ENCODE data around the gene EXOC4. TPM values are rescaled to one million over a fixed set of nuclear protein-coding genes. Genes with fewer than 3 reads are reported as not detected.

EXOC4 gene
- total and polyA plus RNA-seq, 2 of the 8 experiments (the other 6 are each of a cell fraction or from before 2014, with no cell fraction given) = 27.0 to 67.3 TPM

GRCh38 chr7:133746305-133746704 lies 493.4 kb downstream of the EXOC4 start:
- H3K56ac ChIP-seq (replicated peaks; ENCODE audit: insufficient read length, low read depth, low read length) = no peak overlapping the region
- no peak overlapping the region for H2AK5ac ChIP-seq (ENCODE audit: low read depth, low read length)
- H3K27me3 ChIP-seq (replicated peaks in 1 of 4; ENCODE audit: control insufficient read depth in 3 of 4, extremely low read depth in 1 of 4, insufficient read depth in 3 of 4, low read length in 3 of 4) = no peaks in the 10 kb centered on the region
- no peak overlapping the region for H3K23ac ChIP-seq (ENCODE audit: insufficient read length)
- no peaks in the 10 kb centered on the region for H3K79me2 ChIP-seq (ENCODE audit: control insufficient read depth in 1 of 2, insufficient read depth in 2 of 2, low read length in 2 of 2)
- no peak overlapping the region for H3K27ac ChIP-seq (ENCODE audit: low read depth, low read length)
- ChIA-PET POLR2A (ENCODE audit: partially characterized antibody) (no interaction called here), CTCF (ENCODE audit: partially characterized antibody) (interaction anchor here (1.2 kb wide), 1 partner anchor 80 kb away, joined by 3 read pairs; no protein-coding TSS in a partner anchor)
- H3K23me2 ChIP-seq (ENCODE audit: low read depth, low read length) = no peaks in the 10 kb centered on the region
- H3K4me1 ChIP-seq (replicated peaks in 1 of 4; ENCODE audit: control insufficient read depth in 3 of 4, insufficient read depth in 4 of 4, low read length in 3 of 4) = peaks cover 0 to 6% (median 3%) of the 10 kb centered on the region in 4 experiments; a peak in 4 of 7 replicates
- no peak overlapping the region for H4K91ac ChIP-seq (replicated peaks; ENCODE audit: insufficient read length, low read length)
- H3K4me2 ChIP-seq (ENCODE audit: insufficient read depth in 1 of 2, low read depth in 2 of 2, low read length in 2 of 2) = no peak overlapping the region
- no peaks in the 10 kb centered on the region for H3K36me3 ChIP-seq (ENCODE audit: control insufficient read depth in 2 of 4, insufficient read depth in 4 of 4, low read length in 3 of 4)
- no peak overlapping the region for H4K5ac ChIP-seq (ENCODE audit: insufficient read length, low read depth, low read length)
- no peak overlapping the region for H3K14ac ChIP-seq (ENCODE audit: insufficient read length)
- peak overlapping the region; percentile 37; the same call in 1 of the 2 replicates for H2BK5ac ChIP-seq (ENCODE audit: low read depth, low read length)
- H3K4ac ChIP-seq (replicated peaks; ENCODE audit: insufficient read length, low read depth, low read length) = no peak overlapping the region
- FAIRE-seq (no peak), DNase-seq (ENCODE audit: low read depth in 1 of 2, low spot score in 2 of 2) (no peak)
- peak overlapping the region; percentile 83; the same call in 1 of the 2 replicates for H2BK12ac ChIP-seq (ENCODE audit: low read depth, low read length)
- peak overlapping the region; percentile 71; the same call in 1 of the 2 replicates for H3K18ac ChIP-seq (ENCODE audit: extremely low read depth, low read length)
- no peak overlapping the region for H2AFZ ChIP-seq (ENCODE audit: low read length)
- H2BK20ac ChIP-seq (ENCODE audit: low read length) = no peak overlapping the region
- no peak overlapping the region for H4K8ac ChIP-seq (ENCODE audit: extremely low read depth, insufficient read depth, low read length)
- no peaks in the 10 kb centered on the region for H3K79me1 ChIP-seq (ENCODE audit: low read depth, low read length)
- WGBS, 2 experiments (ENCODE audit: extremely low coverage in 1 of 2, insufficient coverage in 1 of 2, insufficient read length in 1 of 2, insufficient replicate concordance in 2 of 2, low coverage in 1 of 2, low lambda C conversion rate in 2 of 2, missing lambda C conversion rate in 1 of 2) = 90% methylated on average over 3 of the region's 3 CpGs; no CpG with 5 or more reads in 1 of the 2 experiments
- H4K20me1 ChIP-seq (replicated peaks in 1 of 2; ENCODE audit: control insufficient read depth in 1 of 2, insufficient read depth in 2 of 2, low read length in 2 of 2) = no peaks in the 10 kb centered on the region
- no peak overlapping the region for H2BK120ac ChIP-seq (replicated peaks; ENCODE audit: low read depth, low read length)
- no peak overlapping the region for H3K4me3 ChIP-seq (ENCODE audit: extremely low read depth in 1 of 4, insufficient read depth in 2 of 4, low read depth in 3 of 4, low read length in 4 of 4)
- no peak overlapping the region for H2BK15ac ChIP-seq (ENCODE audit: low read length)
- H3K9me3 ChIP-seq (ENCODE audit: insufficient read depth in 2 of 2, low read depth in 1 of 2, low read length in 1 of 2) = no peaks in the 10 kb centered on the region
- H3K9ac ChIP-seq (replicated peaks in 1 of 4; ENCODE audit: extremely low read depth in 1 of 4, low read depth in 3 of 4, low read length in 3 of 4) = no peak overlapping the region
- TF ChIP-seq ATF3 (IDR thresholded peaks at IDR 0.05; ENCODE audit: insufficient read depth, low read depth, low read length) (no peak), SP2 (IDR thresholded peaks at IDR 0.05; ENCODE audit: low read length) (no peak), CREB1 (IDR thresholded peaks at IDR 0.05) (no peak), CHD1 (IDR thresholded peaks at IDR 0.05; ENCODE audit: low read depth, low read length) (no peak), HDAC6 (IDR thresholded peaks at IDR 0.05; ENCODE audit: low read depth, low read length) (no peak), SUZ12 (IDR thresholded peaks at IDR 0.05; ENCODE audit: low read length) (no peak), FOSL1 (IDR thresholded peaks at IDR 0.05; ENCODE audit: insufficient read depth, low read depth, low read length) (no peak), EZH2 (IDR thresholded peaks at IDR 0.05; ENCODE audit: low read depth, low read length, severe bottlenecking) (no peak), BACH1 (IDR thresholded peaks at IDR 0.05; ENCODE audit: low read length) (no peak), CEBPB (IDR thresholded peaks at IDR 0.05; ENCODE audit: low read depth, low read length) (no peak), POLR2A (IDR thresholded peaks at IDR 0.05; ENCODE audit: control extremely low read depth in 1 of 2, low read depth in 2 of 2, low read length in 2 of 2) (no peak), TAF7 (optimal IDR thresholded peaks at IDR 0.05; ENCODE audit: borderline replicate concordance, low read depth, low read length) (no peak), CBX5 (IDR thresholded peaks at IDR 0.05; ENCODE audit: low read depth, low read length) (no peak), RAD21 (IDR thresholded peaks at IDR 0.05 in 1 of 2, conservative IDR thresholded peaks at IDR 0.05 in 1 of 2; ENCODE audit: low read depth in 2 of 2, low read length in 2 of 2) (no peak), MAFK (IDR thresholded peaks at IDR 0.05; ENCODE audit: low read depth, low read length) (no peak)
